GF-D8 (cell line): ENCODE results near the gene SGTA.

Experiments
- DNase-seq: peaks from one replicate; lab custom pipeline; 2025; lab: John Stamatoyannopoulos, UW

Gene SGTA

GRCh38 chr19:2809387-2810140, 26.5 kb upstream of the SGTA start:
- DNase-seq = no peak

GRCh38 chr19:2808129-2808941, 25.3 kb upstream of the SGTA start:
- DNase-seq = no peak

GRCh38 chr19:2807379-2808128, 24.5 kb upstream of the SGTA start:
- DNase-seq = no peak

GRCh38 chr19:2806736-2807378, 23.8 kb upstream of the SGTA start:
- DNase-seq = no peak

- DNase-seq = no peak
Observed at GRCh38 chr19:2805991-2806649, 23.0 kb upstream of the SGTA start.

- no peak for DNase-seq
Observed at GRCh38 chr19:2805261-2805900, 22.3 kb upstream of the SGTA start.

- no peak for DNase-seq
Observed at GRCh38 chr19:2804156-2805004, 21.3 kb upstream of the SGTA start.

- no peak for DNase-seq
Observed at GRCh38 chr19:2803486-2804155, 20.5 kb upstream of the SGTA start.

GRCh38 chr19:2802826-2803225, 19.8 kb upstream of the SGTA start:
- no peak for DNase-seq

GRCh38 chr19:2800506-2800905, 17.4 kb upstream of the SGTA start:
- no peak for DNase-seq

- DNase-seq = no peak
Observed at GRCh38 chr19:2799273-2800020, 16.4 kb upstream of the SGTA start.

GRCh38 chr19:2798733-2799132, 15.7 kb upstream of the SGTA start:
- DNase-seq = no peak

- DNase-seq = no peak
Observed at GRCh38 chr19:2798158-2798685, 15.1 kb upstream of the SGTA start.

GRCh38 chr19:2797280-2797679, 14.2 kb upstream of the SGTA start:
- no peak for DNase-seq

- DNase-seq = no peak
Observed at GRCh38 chr19:2796659-2797266, 13.7 kb upstream of the SGTA start.

- DNase-seq = no peak
Observed at GRCh38 chr19:2795827-2796658, 13.0 kb upstream of the SGTA start.

GRCh38 chr19:2793577-2793976, 10.5 kb upstream of the SGTA start:
- no peak for DNase-seq
